ENCODE measurements around the gene TMEM45A.
"Not testable (repeated sequence)": the region's sequence is repeated elsewhere in the genome, so short reads cannot be mapped to it uniquely, and the experiment has no call there.

TMEM45A gene

GRCh38 chr3:100482176-100482575 lies 10.2 kb upstream of the TMEM45A start:
- no peaks in the 10 kb centered on the region for H3K4me1 ChIP-seq (ENCODE audit: control insufficient read depth, insufficient read depth, low read length, poor library complexity, severe bottlenecking)
- no peaks in the 10 kb centered on the region for H3K9me3 ChIP-seq (ENCODE audit: control insufficient read depth, low read length)
- no peak overlapping the region for H3K27ac ChIP-seq (ENCODE audit: insufficient read depth, low read length, poor library complexity, severe bottlenecking)
- peaks cover 3% of the 10 kb centered on the region for H3K27me3 ChIP-seq (replicated peaks; ENCODE audit: control insufficient read depth, insufficient read depth, low read length, poor library complexity, severe bottlenecking)
- H3K4me3 ChIP-seq (ENCODE audit: insufficient read depth, low read depth, low read length, poor library complexity, severe bottlenecking): no peak overlapping the region
- no peak for DNase-seq
- H3K36me3 ChIP-seq (ENCODE audit: control insufficient read depth, insufficient read depth, low read length): no peaks in the 10 kb centered on the region

DNA sequence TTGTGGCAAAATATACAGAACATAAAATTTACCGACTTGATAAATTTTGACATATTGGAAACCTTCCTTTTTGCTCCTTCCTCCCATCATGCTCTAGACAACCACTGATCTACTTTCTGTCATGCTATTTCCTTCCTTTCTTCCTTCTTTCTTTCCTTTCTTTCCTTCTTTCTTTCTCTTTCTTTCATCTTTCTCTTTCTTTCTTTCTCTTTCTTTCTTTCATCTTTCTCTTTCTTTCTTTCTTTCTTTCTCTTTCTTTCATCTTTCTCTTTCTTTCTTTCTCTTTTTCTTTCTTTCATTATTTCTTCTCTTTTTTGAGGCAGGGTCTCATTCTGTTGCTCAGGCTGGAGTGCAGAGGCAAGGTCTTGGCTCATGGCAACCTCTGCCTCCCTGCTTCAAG lies 8.9 kb upstream of the TMEM45A start:
- Histone ChIP-seq H3K4me1 (ENCODE audit: control insufficient read depth, insufficient read depth, low read length, poor library complexity, severe bottlenecking) (no peaks in the 10 kb centered on the region), H3K27ac (ENCODE audit: insufficient read depth, low read length, poor library complexity, severe bottlenecking) (no peak overlapping the region), H3K27me3 (replicated peaks; ENCODE audit: control insufficient read depth, insufficient read depth, low read length, poor library complexity, severe bottlenecking) (peaks cover 3% of the 10 kb centered on the region), H3K9me3 (ENCODE audit: control insufficient read depth, low read length) (no peaks in the 10 kb centered on the region), H3K4me3 (ENCODE audit: insufficient read depth, low read depth, low read length, poor library complexity, severe bottlenecking) (no peak overlapping the region), H3K36me3 (ENCODE audit: control insufficient read depth, insufficient read depth, low read length) (no peaks in the 10 kb centered on the region)
- DNase-seq: no peak

DNA sequence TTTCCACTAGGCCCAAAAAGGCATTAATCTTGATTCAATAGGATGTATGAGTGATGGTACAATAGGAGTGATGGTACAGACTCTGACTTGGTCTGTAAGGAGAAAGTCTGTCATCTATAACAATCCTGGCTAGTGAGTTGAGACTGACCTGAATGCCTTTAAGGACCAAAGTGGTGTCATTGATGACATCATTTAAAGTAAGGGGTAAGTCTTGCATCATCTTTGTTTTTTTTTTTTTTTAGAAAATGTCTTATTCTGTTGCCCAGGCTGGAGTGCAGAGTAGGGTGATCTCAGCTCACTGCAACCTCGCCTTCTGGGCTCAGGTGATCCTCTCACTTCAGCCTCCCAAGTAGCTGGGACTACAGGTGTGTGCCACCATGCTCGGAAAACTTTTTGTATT lies 5.6 kb upstream of the TMEM45A start:
- no peaks in the 10 kb centered on the region for H3K9me3 ChIP-seq (ENCODE audit: control insufficient read depth, low read length)
- no peak overlapping the region for H3K4me3 ChIP-seq (ENCODE audit: insufficient read depth, low read depth, low read length, poor library complexity, severe bottlenecking)
- H3K36me3 ChIP-seq (ENCODE audit: control insufficient read depth, insufficient read depth, low read length): no peaks in the 10 kb centered on the region
- DNase-seq: no peak
- H3K27ac ChIP-seq (ENCODE audit: insufficient read depth, low read length, poor library complexity, severe bottlenecking): no peak overlapping the region
- H3K27me3 ChIP-seq (replicated peaks; ENCODE audit: control insufficient read depth, insufficient read depth, low read length, poor library complexity, severe bottlenecking): peaks cover 3% of the 10 kb centered on the region
- no peaks in the 10 kb centered on the region for H3K4me1 ChIP-seq (ENCODE audit: control insufficient read depth, insufficient read depth, low read length, poor library complexity, severe bottlenecking)

- Histone ChIP-seq H3K27me3 (replicated peaks; ENCODE audit: control insufficient read depth, insufficient read depth, low read length, poor library complexity, severe bottlenecking) (peaks cover 3% of the 10 kb centered on the region), H3K4me1 (ENCODE audit: control insufficient read depth, insufficient read depth, low read length, poor library complexity, severe bottlenecking) (peaks cover 2% of the 10 kb centered on the region), H3K4me3 (ENCODE audit: insufficient read depth, low read depth, low read length, poor library complexity, severe bottlenecking) (no peak overlapping the region)
These were observed 3.3 kb upstream of the TMEM45A start for GRCh38 chr3:100489118-100489517.

GRCh38 chr3:100496711-100497261 lies 4.4 kb downstream of the TMEM45A start:
- no peaks in the 10 kb centered on the region for H3K27me3 ChIP-seq (replicated peaks; ENCODE audit: control insufficient read depth, insufficient read depth, low read length, poor library complexity, severe bottlenecking)
- DNase-seq: no peak
- H3K4me3 ChIP-seq (ENCODE audit: insufficient read depth, low read depth, low read length, poor library complexity, severe bottlenecking): no peak overlapping the region
- H3K27ac ChIP-seq (ENCODE audit: insufficient read depth, low read length, poor library complexity, severe bottlenecking): no peak overlapping the region
- H3K9me3 ChIP-seq (ENCODE audit: control insufficient read depth, low read length): no peaks in the 10 kb centered on the region
- peaks cover 2% of the 10 kb centered on the region for H3K4me1 ChIP-seq (ENCODE audit: control insufficient read depth, insufficient read depth, low read length, poor library complexity, severe bottlenecking)
- no peaks in the 10 kb centered on the region for H3K36me3 ChIP-seq (ENCODE audit: control insufficient read depth, insufficient read depth, low read length)

More at GRCh38 chr3:100489118-100489517, 3.3 kb upstream of the TMEM45A start:
- Histone ChIP-seq H3K27ac (ENCODE audit: insufficient read depth, low read length, poor library complexity, severe bottlenecking) (no peak overlapping the region), H3K9me3 (ENCODE audit: control insufficient read depth, low read length) (no peaks in the 10 kb centered on the region), H3K36me3 (ENCODE audit: control insufficient read depth, insufficient read depth, low read length) (no peaks in the 10 kb centered on the region)
- no peak for DNase-seq

DNA sequence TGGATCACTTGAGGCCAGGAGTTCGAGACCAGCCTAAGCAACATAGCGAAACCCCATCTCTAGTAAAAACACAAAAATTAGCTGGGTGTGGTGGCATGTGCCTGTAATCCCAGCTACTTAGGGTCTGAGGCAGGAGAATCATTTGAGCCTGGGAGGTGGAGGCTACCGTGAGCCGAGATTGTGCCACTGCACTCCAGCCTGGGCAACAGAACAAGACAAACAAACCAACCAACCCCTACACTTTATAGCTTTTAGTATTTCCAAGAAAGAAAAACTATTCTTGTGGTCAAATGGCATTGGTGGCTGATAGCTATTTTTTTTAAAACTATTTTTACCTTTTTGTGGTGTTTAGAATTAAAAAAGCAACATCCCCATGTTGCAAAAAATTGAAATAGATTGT lies 7.2 kb downstream of the TMEM45A start:
- no peak overlapping the region for H3K27ac ChIP-seq (ENCODE audit: insufficient read depth, low read length, poor library complexity, severe bottlenecking)
- H3K9me3 ChIP-seq (ENCODE audit: control insufficient read depth, low read length): no peaks in the 10 kb centered on the region
- no peaks in the 10 kb centered on the region for H3K36me3 ChIP-seq (ENCODE audit: control insufficient read depth, insufficient read depth, low read length)
- peaks cover 3% of the 10 kb centered on the region for H3K27me3 ChIP-seq (replicated peaks; ENCODE audit: control insufficient read depth, insufficient read depth, low read length, poor library complexity, severe bottlenecking)
- no peak overlapping the region for H3K4me3 ChIP-seq (ENCODE audit: insufficient read depth, low read depth, low read length, poor library complexity, severe bottlenecking)
- no peak for DNase-seq
- H3K4me1 ChIP-seq (ENCODE audit: control insufficient read depth, insufficient read depth, low read length, poor library complexity, severe bottlenecking): no peaks in the 10 kb centered on the region

- no peak overlapping the region for H3K27ac ChIP-seq (ENCODE audit: insufficient read depth, low read length, poor library complexity, severe bottlenecking)
- H3K4me3 ChIP-seq (ENCODE audit: insufficient read depth, low read depth, low read length, poor library complexity, severe bottlenecking): no peak overlapping the region
- peaks cover 3% of the 10 kb centered on the region for H3K27me3 ChIP-seq (replicated peaks; ENCODE audit: control insufficient read depth, insufficient read depth, low read length, poor library complexity, severe bottlenecking)
- no peaks in the 10 kb centered on the region for H3K36me3 ChIP-seq (ENCODE audit: control insufficient read depth, insufficient read depth, low read length)
- no peaks in the 10 kb centered on the region for H3K9me3 ChIP-seq (ENCODE audit: control insufficient read depth, low read length)
- DNase-seq: no peak
- no peaks in the 10 kb centered on the region for H3K4me1 ChIP-seq (ENCODE audit: control insufficient read depth, insufficient read depth, low read length, poor library complexity, severe bottlenecking)
These were observed 8.0 kb downstream of the TMEM45A start for GRCh38 chr3:100500320-100500880.

GRCh38 chr3:100503448-100503847 lies 11.0 kb downstream of the TMEM45A start:
- Histone ChIP-seq H3K27ac (ENCODE audit: insufficient read depth, low read length, poor library complexity, severe bottlenecking) (no peak overlapping the region), H3K36me3 (ENCODE audit: control insufficient read depth, insufficient read depth, low read length) (no peaks in the 10 kb centered on the region), H3K4me1 (ENCODE audit: control insufficient read depth, insufficient read depth, low read length, poor library complexity, severe bottlenecking) (no peaks in the 10 kb centered on the region), H3K4me3 (ENCODE audit: insufficient read depth, low read depth, low read length, poor library complexity, severe bottlenecking) (no peak overlapping the region), H3K27me3 (replicated peaks; ENCODE audit: control insufficient read depth, insufficient read depth, low read length, poor library complexity, severe bottlenecking) (peaks cover 3% of the 10 kb centered on the region), H3K9me3 (ENCODE audit: control insufficient read depth, low read length) (no peaks in the 10 kb centered on the region)
- DNase-seq: no peak

GRCh38 chr3:100506355-100506754 lies 13.9 kb downstream of the TMEM45A start:
- Histone ChIP-seq H3K36me3 (ENCODE audit: control insufficient read depth, insufficient read depth, low read length) (no peaks in the 10 kb centered on the region), H3K4me1 (ENCODE audit: control insufficient read depth, insufficient read depth, low read length, poor library complexity, severe bottlenecking) (no peaks in the 10 kb centered on the region), H3K4me3 (ENCODE audit: insufficient read depth, low read depth, low read length, poor library complexity, severe bottlenecking) (no peak overlapping the region), H3K27ac (ENCODE audit: insufficient read depth, low read length, poor library complexity, severe bottlenecking) (no peak overlapping the region), H3K9me3 (ENCODE audit: control insufficient read depth, low read length) (no peaks in the 10 kb centered on the region), H3K27me3 (replicated peaks; ENCODE audit: control insufficient read depth, insufficient read depth, low read length, poor library complexity, severe bottlenecking) (peaks cover 3% of the 10 kb centered on the region)
- no peak for DNase-seq

DNA sequence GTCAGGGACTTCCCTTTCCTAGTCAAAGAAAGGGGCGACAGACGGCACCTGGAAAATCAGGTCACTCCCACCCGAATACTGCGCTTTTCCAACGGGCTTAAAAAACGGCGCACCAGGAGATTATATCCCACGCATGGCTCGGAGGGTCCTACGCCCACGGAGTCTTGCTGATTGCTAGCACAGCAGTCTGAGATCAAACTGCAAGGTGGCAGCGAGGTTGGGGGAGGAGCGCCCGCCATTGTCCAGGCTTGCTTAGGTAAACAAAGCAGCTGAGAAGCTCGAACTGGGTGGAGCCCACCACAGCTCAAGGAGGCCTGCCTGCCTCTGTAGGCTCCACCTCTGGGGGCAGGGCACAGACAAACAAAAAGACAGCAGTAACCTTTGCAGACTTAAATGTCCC lies 17.4 kb downstream of the TMEM45A start:
- not testable (repeated sequence) for DNase-seq; H3K4me1 ChIP-seq (ENCODE audit: control insufficient read depth, insufficient read depth, low read length, poor library complexity, severe bottlenecking); H3K4me3 ChIP-seq (ENCODE audit: insufficient read depth, low read depth, low read length, poor library complexity, severe bottlenecking); H3K9me3 ChIP-seq (ENCODE audit: control insufficient read depth, low read length); H3K27me3 ChIP-seq (replicated peaks; ENCODE audit: control insufficient read depth, insufficient read depth, low read length, poor library complexity, severe bottlenecking); H3K36me3 ChIP-seq (ENCODE audit: control insufficient read depth, insufficient read depth, low read length); H3K27ac ChIP-seq (ENCODE audit: insufficient read depth, low read length, poor library complexity, severe bottlenecking)

All from effector memory CD4-positive, alpha-beta T cell (primary cell).